PC-9 (cell line): Measurements from ENCODE around the gene IFI27L1. TPM values are rescaled to one million over a fixed set of nuclear protein-coding genes. Genes with fewer than 3 reads are reported as not detected.

Experiments used
- Bru-seq: library from RNA; stranded (reverse); fragments of 400-500 nt; gene quantifications from one replicate; lab custom pipeline; 2021; lab: Mats Ljungman, UMichigan
- BruChase-seq, 2 experiments: library from RNA; stranded (reverse); fragments of 400-500 nt; gene quantifications; one replicate each; lab custom pipeline; 2021; lab: Mats Ljungman, UMichigan
- BruUV-seq: library from RNA; stranded (reverse); fragments of 400-500 nt; replicated peaks from 2 replicates; lab custom pipeline; 2021; lab: Mats Ljungman, UMichigan
- CTCF ChIA-PET: fragments of 300-600 bp; sonication (Branson Sonifier 250); formaldehyde crosslinking; loops from one replicate; lab custom pipeline; 2022; ENCODE audit warnings: antibody characterized with exemption; lab: Charles Lee
- POLR2A ChIA-PET: fragments of 300-600 bp; sonication (Branson Sonifier 250); formaldehyde crosslinking; loops from one replicate; lab custom pipeline; 2022; ENCODE audit warnings: antibody characterized with exemption; ENCODE audit not compliant: unreplicated experiment; lab: Charles Lee
- DNase-seq, 2 experiments: peaks; one replicate each; pipeline versions ENCODE4 v3.0.0 to v3.0.0-alpha.2; 2015 to 2022; ENCODE audit warnings: mixed read lengths in 1 of 2
- H2AFZ ChIP-seq: fragments of 200-600 bp; sonication (generic); 2 replicates; pipeline ENCODE4 v1.8.1; 2017; ENCODE audit warnings: antibody characterized with exemption
- H3F3A ChIP-seq: fragments of 200-600 bp; sonication (generic); 2 replicates; pipeline ENCODE4 v1.8.1; 2017; ENCODE audit warnings: antibody characterized with exemption, mild to moderate bottlenecking, low read depth; ENCODE audit not compliant: insufficient read depth
- H3K27ac ChIP-seq: fragments of 200-600 bp; sonication (generic); 2 replicates; pipeline ENCODE4 v1.6.1; 2016; ENCODE audit warnings: mixed run types
- H3K27me3 ChIP-seq: fragments of 200-600 bp; sonication (generic); 2 replicates; pipeline ENCODE4 v1.6.1; 2016; ENCODE audit warnings: low read depth, mixed run types; ENCODE audit not compliant: insufficient read depth
- H3K36me3 ChIP-seq: fragments of 200-600 bp; sonication (generic); 2 replicates; pipeline ENCODE4 v1.6.1; 2016; ENCODE audit warnings: low read depth, mixed run types
- H3K4me1 ChIP-seq: fragments of 200-600 bp; sonication (generic); replicated peaks from 2 replicates; pipeline ENCODE4 v1.6.1; 2016; ENCODE audit warnings: mixed run types; ENCODE audit not compliant: insufficient read depth
- H3K4me2 ChIP-seq: fragments of 200-600 bp; sonication (generic); 2 replicates; pipeline ENCODE4 v1.6.1; 2017; ENCODE audit warnings: mixed run types
- H3K4me3 ChIP-seq: fragments of 200-600 bp; sonication (generic); 2 replicates; pipeline ENCODE4 v1.6.1; 2016; ENCODE audit warnings: mixed run types
- H3K79me2 ChIP-seq: fragments of 200-600 bp; sonication (generic); 2 replicates; pipeline ENCODE4 v1.6.1; 2017; ENCODE audit warnings: low read depth, mixed run types
- H3K9me2 ChIP-seq: fragments of 200-600 bp; sonication (generic); 2 replicates; pipeline ENCODE4 v1.8.1; 2017; ENCODE audit warnings: mild to moderate bottlenecking; ENCODE audit not compliant: insufficient read depth
- H3K9me3 ChIP-seq: fragments of 200-600 bp; sonication (generic); 2 replicates; pipeline ENCODE4 v1.8.1; 2016; ENCODE audit warnings: low read depth; ENCODE audit not compliant: insufficient read depth
- H4K20me1 ChIP-seq: fragments of 200-600 bp; sonication (generic); 2 replicates; pipeline ENCODE4 v1.8.1; 2017; ENCODE audit not compliant: insufficient read depth
- CTCF ChIP-seq: fragments of 200-600 bp; sonication (generic); conservative IDR thresholded peaks from 2 replicates; pipeline ENCODE4 v1.6.1; 2017; ENCODE audit warnings: mixed run types, antibody characterized with exemption, mild to moderate bottlenecking, moderate library complexity
- EZH2 ChIP-seq: fragments of 200-600 bp; sonication (generic); IDR thresholded peaks from 2 replicates; pipeline ENCODE4 v1.8.0; 2017; ENCODE audit warnings: antibody characterized with exemption, low read depth
- intact Hi-C: fragments of 100-400 bp; cut with micrococcal nuclease; formaldehyde crosslinking; loops from one replicate; pipeline ENCODE4 v1.10.0; 2022; ENCODE audit not compliant: unreplicated experiment
- long read RNA-seq: library from polyadenylated mRNA; stranded (forward); transcript quantifications from one replicate; pipeline ENCODE4 v2.0.0, GENCODE V29; 2022
- total RNA-seq: library from RNA; stranded (reverse); gene quantifications from 2 replicates; pipeline ENCODE4 v1.2.3, GENCODE V29; 2021

Gene IFI27L1
- total RNA-seq (9.7 and 13.2 TPM in 2 replicates), Bru-seq, nascent RNA (percentile 34 among the genes with signal in this experiment), BruChase-seq, experiment 1, labeled RNA remaining after a 2-hour chase (percentile 40 among the genes with signal in this experiment), BruChase-seq, experiment 2, labeled RNA remaining after a 6-hour chase (percentile 29 among the genes with signal in this experiment)
- long read RNA-seq, partial matches to known transcripts: 0 of 6 reads
- long read RNA-seq, other reads (novel, unspliced or antisense): 3 of 6 reads

GRCh38 chr14:94080621-94081385 lies at the start of gene IFI27L1, which contains the start of gene DDX24:
TSS of gene IFI27L1 (plus strand) at chr14:94081310. CDS start at chr14:94096938, 15,628 bp downstream.
TSS of gene DDX24 (minus strand) at chr14:94081202. CDS start at chr14:94079742, 1,460 bp downstream.
- Histone ChIP-seq H3K4me3 (peak within 1 kb of the TSS; percentile 79), H3K9me3 (no peaks in the 10 kb centered on the region), H3K4me2 (peak within 1 kb of the TSS; percentile 93), H3K9me2 (no peaks in the 10 kb centered on the region), H3K4me1 (peaks cover 15% of the 10 kb centered on the region), H4K20me1 (peaks cover 3% of the 10 kb centered on the region; the same call in 1 of the 2 replicates), H3F3A (no peaks in the 10 kb centered on the region), H3K36me3 (peaks cover 15% of the 10 kb centered on the region), H3K27me3 (no peaks in the 10 kb centered on the region), H2AFZ (peak within 1 kb of the TSS; percentile 91), H3K79me2 (peaks cover 51% of the 10 kb centered on the region), H3K27ac (peak within 1 kb of the TSS; percentile 47)
- ChIA-PET CTCF (interaction anchor here (0.6 kb wide), 1 partner anchor 56 kb away, joined by 3 read pairs; no protein-coding TSS in a partner anchor), POLR2A (interaction anchor here (0.7 kb wide), 1 partner anchor 1117 kb away, joined by 3 read pairs; no protein-coding TSS in a partner anchor)
- intact Hi-C loops: no loop called here
- BruUV-seq: no TSS peak
- no peak for TF ChIP-seq CTCF
- no peak for TF ChIP-seq EZH2
- peak; percentile 76 to 82 for DNase-seq

- intact Hi-C loops: no loop called here
- H3K9me3 ChIP-seq: no peaks in the 10 kb centered on the region
- peaks cover 15% of the 10 kb centered on the region; the same call in 1 of the 2 replicates for H3F3A ChIP-seq
- H2AFZ ChIP-seq: no peak overlapping the region
- H3K36me3 ChIP-seq: no peaks in the 10 kb centered on the region
- no peaks in the 10 kb centered on the region for H4K20me1 ChIP-seq
- CTCF ChIA-PET: no interaction called here
- no peak overlapping the region for H3K4me2 ChIP-seq
- H3K4me3 ChIP-seq: no peak overlapping the region
- no peak for DNase-seq
- POLR2A ChIA-PET: no interaction called here
- H3K4me1 ChIP-seq: peaks cover 18% of the 10 kb centered on the region
- H3K27ac ChIP-seq: no peak overlapping the region
- H3K79me2 ChIP-seq: no peaks in the 10 kb centered on the region
- H3K9me2 ChIP-seq: no peaks in the 10 kb centered on the region
- no peaks in the 10 kb centered on the region for H3K27me3 ChIP-seq
- no peak for TF ChIP-seq CTCF
- no peak for TF ChIP-seq EZH2
- no TSS peak for BruUV-seq
These were observed 49.2 kb upstream of the IFI27L1 start for GRCh38 chr14:94031883-94032279.

- no peaks in the 10 kb centered on the region for H4K20me1 ChIP-seq
- intact Hi-C loops: no loop called here
- no peaks in the 10 kb centered on the region for H3K4me1 ChIP-seq
- DNase-seq: no peak
- TF ChIP-seq CTCF (no peak), EZH2 (no peak)
- no peak overlapping the region for H2AFZ ChIP-seq
- no peak overlapping the region for H3K4me3 ChIP-seq
- ChIA-PET CTCF (no interaction called here), POLR2A (no interaction called here)
- no peaks in the 10 kb centered on the region for H3K9me3 ChIP-seq
- no peaks in the 10 kb centered on the region for H3F3A ChIP-seq
- no TSS peak for BruUV-seq
- H3K27ac ChIP-seq: no peak overlapping the region
- H3K36me3 ChIP-seq: no peaks in the 10 kb centered on the region
- H3K79me2 ChIP-seq: no peaks in the 10 kb centered on the region
- no peaks in the 10 kb centered on the region for H3K27me3 ChIP-seq
- H3K4me2 ChIP-seq: no peak overlapping the region
- no peaks in the 10 kb centered on the region for H3K9me2 ChIP-seq
These were observed 46.2 kb upstream of the IFI27L1 start for GRCh38 chr14:94034886-94035285.
